GM12892 (cell line): Measurements from ENCODE around the gene NIF3L1.
A peak's percentile ranks its signal among the peaks of the same experiment; 100 is the strongest.

ENCODE experiments used
- POLR2A ChIP-seq: IDR thresholded peaks from 2 replicates; pipeline ENCODE4 v1.6.1; 2011; ENCODE audit warnings: low read depth, low read length, control low read depth
- POLR2AphosphoS5 ChIP-seq: IDR thresholded peaks from 2 replicates; pipeline ENCODE4 v1.6.1; 2011; ENCODE audit warnings: low read depth, low read length, control low read depth
- TAF1 ChIP-seq: IDR thresholded peaks from 2 replicates; pipeline ENCODE4 v1.6.1; 2011; ENCODE audit warnings: low read depth, mild to moderate bottlenecking, control low read depth, low read length, borderline replicate concordance

DNA sequence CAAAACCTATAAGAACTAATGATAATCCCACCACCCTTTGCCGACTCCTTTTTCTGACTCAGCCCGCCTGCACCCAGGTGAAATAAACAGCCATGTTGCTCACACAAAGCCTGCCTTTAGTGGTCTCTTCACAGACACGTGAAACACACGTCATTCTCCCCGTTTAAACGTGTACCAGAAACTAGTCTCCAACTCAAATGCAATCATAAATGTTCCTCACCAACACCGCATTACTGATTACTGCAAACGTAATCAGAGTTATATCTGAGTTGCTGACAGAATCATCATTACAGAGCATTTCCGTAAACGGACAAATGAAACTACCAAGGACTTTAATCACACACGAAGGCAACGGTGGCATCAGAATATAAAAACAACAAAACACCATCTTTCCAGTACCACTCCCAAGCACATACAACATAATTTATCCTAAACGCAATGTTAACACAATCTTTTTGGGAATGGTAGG is 26.6 kb upstream of the NIF3L1 start:
- TF ChIP-seq TAF1 (no peak), POLR2A (peak; percentile 41), POLR2AphosphoS5 (no peak; the same call in 1 of the 2 replicates)
